K562 (cell line): ENCODE results near the gene SCN7A. TPM values are rescaled to one million over a fixed set of nuclear protein-coding genes. Genes with fewer than 3 reads are reported as not detected.
"Not testable (repeated sequence)": the region's sequence is repeated elsewhere in the genome, so short reads cannot be mapped to it uniquely, and the experiment has no call there.

Experiments used
- ATAC-seq: fragments of 200-7000 bp; cut with Tn5 transposase; 3 replicates; pipeline ENCODE4 v1.9.1; 2020; ENCODE audit warnings: moderate library complexity
- BruUV-seq: library from RNA; stranded (reverse); fragments of 400-500 nt; replicated peaks from 2 replicates; lab custom pipeline; 2021; lab: Mats Ljungman, UMichigan
- CTCF ChIA-PET: fragments of 300-600 bp; formaldehyde crosslinking; extraction: SDS; loops from one replicate; lab custom pipeline; 2021; ENCODE audit warnings: low intra/inter-chr PET ratio; lab: Yijun Ruan, JAX
- POLR2A ChIA-PET: fragments of 300-600, 350-650 bp; sonication (Branson Sonifier 250); formaldehyde crosslinking; extraction: SDS; loops from one replicate; lab custom pipeline; 2021; ENCODE audit warnings: antibody characterized with exemption, inconsistent platforms; lab: Yijun Ruan, JAX
- DNase-seq, 4 experiments: peaks; one replicate each; pipeline versions ENCODE4 v3.0.0 to v3.0.0-alpha.2; 2011 to 2018; ENCODE audit warnings: low spot score in 3 of 4, mixed read lengths in 3 of 4; ENCODE audit errors: extremely low read depth in 1 of 4
- FAIRE-seq: peaks from 2 replicates; lab custom pipeline; 2011; peaks lifted over from hg19 to GRCh38; lab: Jason Lieb, UNC
- H2AFZ ChIP-seq: 2 replicates; pipeline ENCODE4 v1.6.0; 2011; ENCODE audit warnings: low read depth, low read length, control low read depth, inconsistent platforms
- H3K27ac ChIP-seq: fragments of 200-600 bp; 3 replicates; pipeline ENCODE4 v1.8.0; 2011; ENCODE audit warnings: low read depth, mild to moderate bottlenecking, control low read depth, inconsistent platforms, low read length, moderate library complexity, mixed read lengths; ENCODE audit errors: extremely low read depth
- H3K27me3 ChIP-seq, 2 experiments: fragments of 300-600 bp in 1 of 2; 2 replicates in 1 of 2; 3 replicates in 1 of 2; pipeline versions ENCODE4 v1.6.0 to v1.8.0; 2011; ENCODE audit warnings: inconsistent platforms in 2 of 2, low read length in 2 of 2, mild to moderate bottlenecking in 1 of 2, mixed read lengths in 1 of 2, moderate library complexity in 1 of 2; ENCODE audit not compliant: control insufficient read depth in 2 of 2, insufficient read depth in 2 of 2
- H3K36me3 ChIP-seq: fragments of 300-600 bp; 3 replicates; pipeline ENCODE4 v1.8.0; 2011; ENCODE audit warnings: mild to moderate bottlenecking, low read length, inconsistent platforms; ENCODE audit not compliant: control insufficient read depth, insufficient read depth
- H3K4me1 ChIP-seq, 2 experiments: fragments of 200-600 bp in 1 of 2; replicated peaks in 1 of 2; 2 replicates in 1 of 2; 3 replicates in 1 of 2; pipeline versions ENCODE4 v1.5.1 to v1.8.0; 2011; ENCODE audit warnings: inconsistent platforms in 2 of 2, low read length in 2 of 2, mild to moderate bottlenecking in 1 of 2, mixed read lengths in 1 of 2, moderate library complexity in 1 of 2; ENCODE audit not compliant: control insufficient read depth in 2 of 2, insufficient read depth in 2 of 2
- H3K4me2 ChIP-seq: 2 replicates; pipeline ENCODE4 v1.6.1; 2011; ENCODE audit warnings: low read length, control low read depth, inconsistent platforms, mixed read lengths; ENCODE audit not compliant: insufficient read depth
- H3K4me3 ChIP-seq: fragments of 200-600 bp; sonication (generic), shearing (Covaris generic); 2 replicates; pipeline ENCODE4 v1.5.1; 2016; ENCODE audit warnings: control low read depth, inconsistent platforms
- H3K79me2 ChIP-seq: fragments of 200-600 bp; 3 replicates; pipeline ENCODE4 v1.8.0; 2011; ENCODE audit warnings: low read length, inconsistent platforms; ENCODE audit not compliant: control insufficient read depth, insufficient read depth
- H3K9ac ChIP-seq, 2 experiments: 2 replicates each; pipeline versions ENCODE4 v1.6.0 to v1.6.1; 2011; ENCODE audit warnings: low read depth in 2 of 2, low read length in 2 of 2, control low read depth in 1 of 2, inconsistent platforms in 1 of 2, mild to moderate bottlenecking in 1 of 2, mixed read lengths in 1 of 2; ENCODE audit not compliant: insufficient read depth in 1 of 2
- H3K9me1 ChIP-seq: one replicate; pipeline ENCODE4 v1.6.0; 2011; ENCODE audit warnings: inconsistent platforms, mild to moderate bottlenecking, low read length, moderate library complexity; ENCODE audit not compliant: control insufficient read depth, insufficient read depth
- H3K9me3 ChIP-seq: replicated peaks from 2 replicates; pipeline ENCODE4 v1.5.1; 2011; ENCODE audit warnings: low read depth, low read length, inconsistent platforms; ENCODE audit not compliant: control insufficient read depth, insufficient read depth
- H4K20me1 ChIP-seq: replicated peaks from 2 replicates; pipeline ENCODE4 v1.6.1; 2011; ENCODE audit warnings: low read length, inconsistent platforms, mixed read lengths; ENCODE audit not compliant: control insufficient read depth, insufficient read depth
- DACH1 ChIP-seq: fragments of 450-650 bp; IDR thresholded peaks from 2 replicates; pipeline ENCODE4 v1.6.1; 2018; ENCODE audit not compliant: partially characterized antibody
- GABPA ChIP-seq: fragments of 200-800 bp; sonication (Bioruptor generic); conservative IDR thresholded peaks from 2 replicates; pipeline ENCODE4 v1.6.1; 2016; ENCODE audit warnings: low read depth, missing genetic modification characterization, missing compliant biosample characterization
- L3MBTL2 ChIP-seq: fragments of 450-650 bp; IDR thresholded peaks from 2 replicates; pipeline ENCODE4 v1.6.1; 2016; ENCODE audit warnings: mild to moderate bottlenecking, moderate library complexity
- MEF2D ChIP-seq: conservative IDR thresholded peaks from 2 replicates; pipeline ENCODE4 v1.6.1; 2016; ENCODE audit warnings: low read depth, missing genetic modification characterization, missing compliant biosample characterization
- NR2C2 ChIP-seq, 2 experiments: fragments of 200-800 bp in 1 of 2; sonication (Bioruptor generic) in 1 of 2; sonication (generic) in 1 of 2; formaldehyde crosslinking in 1 of 2; IDR thresholded peaks; 2 replicates each; pipeline versions ENCODE4 v1.6.1 to v1.8.0; 2016 to 2022; ENCODE audit warnings: mild to moderate bottlenecking in 1 of 2, missing compliant biosample characterization in 1 of 2, missing genetic modification characterization in 1 of 2, missing genetic modification reagents in 1 of 2
- PPARD ChIP-seq: fragments of 250-450 bp; sonication (Bioruptor Pico); IDR thresholded peaks from 2 replicates; pipeline ENCODE4 v1.8.0; 2022; ENCODE audit warnings: inconsistent platforms, mild to moderate bottlenecking, moderate library complexity
- ZBTB1 ChIP-seq: sonication (generic); formaldehyde crosslinking; IDR thresholded peaks from 2 replicates; pipeline ENCODE4 v1.8.1; 2023; ENCODE audit warnings: missing genetic modification reagents, low read depth, mild to moderate bottlenecking, borderline replicate concordance
- ZNF780A ChIP-seq: fragments of 250-450 bp; sonication (Bioruptor Pico); IDR thresholded peaks from 2 replicates; pipeline ENCODE4 v1.5.0; 2021; ENCODE audit warnings: mild to moderate bottlenecking
- WGBS: fragments of 100-300 bp; shearing (Covaris generic); methylation state at CpG from one replicate; pipeline ENCODE4 v1.1.6; 2016; ENCODE audit warnings: low coverage, mixed read lengths; ENCODE audit not compliant: insufficient coverage; ENCODE audit errors: missing lambda C conversion rate; 5-methylcytosine and 5-hydroxymethylcytosine counted together
- in situ Hi-C: fragments of 300-500 bp; cut with MboI; formaldehyde crosslinking; loops from 4 replicates; pipeline ENCODE4 v1.15.0; 2018; ENCODE audit warnings: inconsistent platforms, mixed read lengths
- intact Hi-C: fragments of 100-400 bp; cut with micrococcal nuclease; formaldehyde crosslinking; loops from 2 replicates; pipeline ENCODE4 v1.14.2; 2022
- polyA plus RNA-seq, 8 experiments: library from polyadenylated mRNA; depleted of rRNA in 4 of 8; stranded (reverse) in 5 of 8; unstranded in 3 of 8; fragments of >200 nt; fragmentation: Nextera tagmentation in 2 of 8; fragmentation: Illumina TruSeq in 1 of 8; extraction: Ambion mirVana in 2 of 8; extraction: Trizol in 1 of 8; gene quantifications; 2 replicates each; pipeline versions ENCODE4 v1.2.1 to v1.2.3, GENCODE V29; 2011 to 2014; ENCODE audit warnings: inconsistent platforms in 1 of 8, missing spikeins in 1 of 8
- total RNA-seq, 7 experiments: library from RNA; depleted of rRNA in 6 of 7; stranded (reverse); fragments of >200 nt in 6 of 7; fragmentation: Illumina TruSeq in 2 of 7; extraction: Trizol in 2 of 7; gene quantifications; 2 replicates each; pipeline versions ENCODE4 v1.2.1 to v1.2.3, GENCODE V29; 2011 to 2021; ENCODE audit warnings: low replicate concordance in 1 of 7
- TF ChIP-seq, protein P1 (sequence below): fragments of 450-650 bp; formaldehyde crosslinking; IDR thresholded peaks from 2 replicates; pipeline ENCODE4 v1.4.0; 2022; ENCODE audit warnings: mild to moderate bottlenecking, moderate library complexity
- TF ChIP-seq, protein P2 (sequence below): fragments of 200-800 bp; sonication (Bioruptor generic); IDR thresholded peaks from 2 replicates; pipeline ENCODE4 v1.6.1; 2017; ENCODE audit warnings: missing genetic modification characterization, missing compliant biosample characterization

SCN7A gene
- total and polyA plus RNA-seq, 9 of the 15 experiments (the other 6 are each of a cell fraction or from before 2014, with no cell fraction given) = under 0.01 to 0.05 (median 0.03) TPM; not detected in 3

DNA sequence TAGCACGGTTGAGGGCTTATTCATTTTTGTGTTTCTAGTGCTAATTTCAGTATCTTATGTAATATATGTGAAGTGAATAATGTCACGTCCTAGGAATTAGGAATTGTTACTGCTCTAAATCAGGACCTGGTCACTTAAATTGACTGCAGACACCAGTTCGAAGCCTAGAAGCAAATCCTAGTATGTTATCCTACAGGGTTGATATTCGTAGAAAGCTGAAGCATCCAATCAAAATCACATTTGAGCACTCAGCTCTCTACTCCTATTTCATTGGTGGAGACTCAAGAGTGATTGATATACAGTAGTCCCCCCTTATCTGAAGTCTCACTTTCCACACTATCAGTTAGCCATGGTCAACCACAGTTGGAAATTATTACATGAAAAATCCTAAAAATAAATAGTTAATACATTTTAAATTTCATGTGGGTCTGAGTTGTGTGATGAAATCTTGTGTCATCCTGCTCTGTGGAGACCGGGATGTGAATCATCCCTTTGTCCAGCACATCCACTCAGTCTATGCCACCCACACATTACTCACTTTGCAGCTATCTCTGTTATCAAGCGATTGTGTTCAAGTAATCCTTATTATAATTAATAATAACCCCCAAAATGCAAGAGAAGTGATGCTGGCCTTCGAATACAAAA, 83.1 kb downstream of the SCN7A start (continued):
- TF ChIP-seq GABPA (tag) (0 out of 2 replicates have a peak, but pooled peaks have one; percentile 14), ZNF780A (CRISPR knock-in tag) (no peak), MEF2D (0 out of 2 replicates have a peak, but pooled peaks have one; percentile 16), ZBTB1 (no peak), DACH1 (peak; percentile 63), NR2C2 (CRISPR knock-in tag; IDR thresholded peaks at IDR 0.05) (no peak), NR2C2 (tag; IDR thresholded peaks at IDR 0.05) (peak; percentile 26; the same call in 1 of the 2 replicates), PPARD (CRISPR knock-in tag) (no peak)
- TF ChIP-seq, protein P1, sequence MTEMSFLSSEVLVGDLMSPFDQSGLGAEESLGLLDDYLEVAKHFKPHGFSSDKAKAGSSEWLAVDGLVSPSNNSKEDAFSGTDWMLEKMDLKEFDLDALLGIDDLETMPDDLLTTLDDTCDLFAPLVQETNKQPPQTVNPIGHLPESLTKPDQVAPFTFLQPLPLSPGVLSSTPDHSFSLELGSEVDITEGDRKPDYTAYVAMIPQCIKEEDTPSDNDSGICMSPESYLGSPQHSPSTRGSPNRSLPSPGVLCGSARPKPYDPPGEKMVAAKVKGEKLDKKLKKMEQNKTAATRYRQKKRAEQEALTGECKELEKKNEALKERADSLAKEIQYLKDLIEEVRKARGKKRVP = peak; percentile 81

DNA sequence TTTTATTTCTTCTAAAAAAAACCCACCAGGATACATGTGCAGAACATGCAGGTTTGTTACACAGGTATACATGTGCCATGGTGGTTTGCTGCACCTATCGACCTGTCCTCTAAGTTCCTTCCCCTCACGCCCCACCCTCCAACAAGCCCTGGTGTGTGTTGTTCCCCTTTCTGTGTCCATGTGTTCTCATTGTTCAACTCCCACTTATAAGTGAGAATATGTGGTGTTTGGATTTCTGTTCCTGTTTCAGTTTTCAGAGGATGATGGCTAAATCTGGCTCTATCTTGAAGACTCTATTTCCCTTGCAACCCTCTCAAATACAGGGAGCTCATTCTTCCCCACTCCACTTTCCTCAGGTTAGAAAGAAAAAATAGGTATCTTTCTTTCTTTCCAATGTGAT, 86.3 kb downstream of the SCN7A start:
- H3K4me2 ChIP-seq, H3K79me2 ChIP-seq, H3K27ac ChIP-seq, H3K9me1 ChIP-seq, H3K9me3 ChIP-seq, FAIRE-seq, CTCF ChIA-PET, H3K4me3 ChIP-seq, intact Hi-C loops, H3K9ac ChIP-seq, H3K4me1 ChIP-seq, ATAC-seq, BruUV-seq, DNase-seq, H4K20me1 ChIP-seq, H3K36me3 ChIP-seq, H3K27me3 ChIP-seq: not testable (repeated sequence)
- in situ Hi-C loops = loop anchor here (25.0 kb wide), 1 partner anchor 470 kb away; no protein-coding TSS in a partner anchor
- WGBS = 13% methylated on average over 2 of the region's 2 CpGs
- POLR2A ChIA-PET = interaction anchor here (0.9 kb wide), 1 partner anchor 32 kb away, joined by 3 read pairs; the partner anchor contains the start of gene SCN9A
- TF ChIP-seq, protein P2, sequence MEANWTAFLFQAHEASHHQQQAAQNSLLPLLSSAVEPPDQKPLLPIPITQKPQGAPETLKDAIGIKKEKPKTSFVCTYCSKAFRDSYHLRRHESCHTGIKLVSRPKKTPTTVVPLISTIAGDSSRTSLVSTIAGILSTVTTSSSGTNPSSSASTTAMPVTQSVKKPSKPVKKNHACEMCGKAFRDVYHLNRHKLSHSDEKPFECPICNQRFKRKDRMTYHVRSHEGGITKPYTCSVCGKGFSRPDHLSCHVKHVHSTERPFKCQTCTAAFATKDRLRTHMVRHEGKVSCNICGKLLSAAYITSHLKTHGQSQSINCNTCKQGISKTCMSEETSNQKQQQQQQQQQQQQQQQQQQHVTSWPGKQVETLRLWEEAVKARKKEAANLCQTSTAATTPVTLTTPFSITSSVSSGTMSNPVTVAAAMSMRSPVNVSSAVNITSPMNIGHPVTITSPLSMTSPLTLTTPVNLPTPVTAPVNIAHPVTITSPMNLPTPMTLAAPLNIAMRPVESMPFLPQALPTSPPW (CRISPR knock-in tag) = peak; percentile 17; the same call in 1 of the 2 replicates
- 0 out of 2 replicates have a peak, but pooled peaks have one; percentile 23 for TF ChIP-seq L3MBTL2
- H2AFZ ChIP-seq = peak overlapping the region; percentile 35; the same call in 1 of the 2 replicates
